Neural progenitor cell (in vitro differentiated cells): ENCODE measurements around the gene TOMM7. TPM values are rescaled to one million over a fixed set of nuclear protein-coding genes. Genes with fewer than 3 reads are reported as not detected.

Experiments
- DNase-seq: peaks from one replicate; pipeline ENCODE4 v3.0.0-alpha.2; 2016; ENCODE audit warnings: low spot score
- H2AFZ ChIP-seq: fragments of 200-600 bp; sonication (generic); replicated peaks from 2 replicates; pipeline ENCODE4 v1.6.1; 2016; ENCODE audit warnings: antibody characterized with exemption
- H3F3A ChIP-seq: fragments of 200-600 bp; sonication (generic); 2 replicates; pipeline ENCODE4 v1.6.1; 2016; ENCODE audit warnings: antibody characterized with exemption, low read depth
- H3K27ac ChIP-seq: fragments of 200-600 bp; sonication (generic); 2 replicates; pipeline ENCODE4 v1.5.1; 2016; ENCODE audit warnings: mild to moderate bottlenecking
- H3K27me3 ChIP-seq: fragments of 200-600 bp; sonication (generic); 2 replicates; pipeline ENCODE4 v1.6.1; 2016; ENCODE audit warnings: mild to moderate bottlenecking, moderate library complexity
- H3K36me3 ChIP-seq: fragments of 200-600 bp; sonication (generic); 2 replicates; pipeline ENCODE4 v1.5.1; 2016
- H3K4me1 ChIP-seq: fragments of 200-600 bp; sonication (generic); 2 replicates; pipeline ENCODE4 v1.6.1; 2016; ENCODE audit warnings: mixed run types
- H3K4me2 ChIP-seq: fragments of 200-600 bp; sonication (generic); 2 replicates; pipeline ENCODE4 v1.6.1; 2016
- H3K4me3 ChIP-seq: fragments of 200-600 bp; sonication (generic); 2 replicates; pipeline ENCODE4 v1.5.1; 2016
- H3K79me2 ChIP-seq: fragments of 200-600 bp; sonication (generic); 2 replicates; pipeline ENCODE4 v1.6.1; 2016; ENCODE audit warnings: low read depth
- H3K9ac ChIP-seq: fragments of 200-600 bp; sonication (generic); 2 replicates; pipeline ENCODE4 v1.6.1; 2016
- H3K9me3 ChIP-seq: fragments of 200-600 bp; sonication (generic); 2 replicates; pipeline ENCODE4 v1.5.1; 2016; ENCODE audit warnings: low read depth
- H4K20me1 ChIP-seq: fragments of 200-600 bp; sonication (generic); 2 replicates; pipeline ENCODE4 v1.6.1; 2016; ENCODE audit warnings: low read depth
- H3K27ac Mint-ChIP-seq: 3 replicates; pipeline ENCODE4 v1.8.0; 2021; ENCODE audit warnings: mixed read lengths
- H3K27me3 Mint-ChIP-seq: 2 replicates; pipeline ENCODE4 v1.8.0; 2022; ENCODE audit warnings: low read depth, mild to moderate bottlenecking, inconsistent platforms, moderate library complexity, mixed read lengths; ENCODE audit not compliant: insufficient read depth
- H3K36me3 Mint-ChIP-seq: 3 replicates; pipeline ENCODE4 v1.8.0; 2021; ENCODE audit warnings: mixed read lengths
- H3K4me1 Mint-ChIP-seq: 3 replicates; pipeline ENCODE4 v1.8.0; 2021; ENCODE audit warnings: mixed read lengths
- H3K4me3 Mint-ChIP-seq: 3 replicates; pipeline ENCODE4 v1.8.0; 2021; ENCODE audit warnings: mild to moderate bottlenecking, moderate library complexity, mixed read lengths
- H3K9me3 Mint-ChIP-seq: 3 replicates; pipeline ENCODE4 v1.8.0; 2020; ENCODE audit warnings: mixed read lengths
- EZH2 ChIP-seq: fragments of 200-600 bp; sonication (generic); IDR thresholded peaks from 2 replicates; pipeline ENCODE4 v1.6.1; 2017; ENCODE audit warnings: antibody characterized with exemption, mild to moderate bottlenecking, moderate library complexity
- EZH2phosphoT487 ChIP-seq: fragments of 200-600 bp; sonication (generic); IDR thresholded peaks from 2 replicates; pipeline ENCODE4 v1.6.1; 2017; ENCODE audit warnings: antibody characterized with exemption
- total RNA-seq: library from RNA; depleted of rRNA; stranded (reverse); fragments of >200 nt; gene quantifications from 2 replicates; pipeline ENCODE4 v1.2.3, GENCODE V29; 2015; ENCODE audit warnings: low replicate concordance
- TF ChIP-seq, protein P1 (sequence below): fragments of 200-600 bp; sonication (generic); IDR thresholded peaks from 2 replicates; pipeline ENCODE4 v1.5.1; 2017; ENCODE audit warnings: antibody characterized with exemption, mild to moderate bottlenecking

TOMM7 gene
- total RNA-seq, 1 donor from 2014 or later, result 89.9 TPM

- no peak overlapping the region for H3K4me3 Mint-ChIP-seq
- no peak overlapping the region for H3K27ac Mint-ChIP-seq
- H3K27ac ChIP-seq, result no peak overlapping the region
Observed at GRCh38 chr7:22849662-22850061, 27.0 kb upstream of the TOMM7 start.

GRCh38 chr7:22849172-22849571 is 26.5 kb upstream of the TOMM7 start:
- no peak overlapping the region for H3K9ac ChIP-seq
- no peaks in the 10 kb centered on the region for H4K20me1 ChIP-seq
- H3K4me3 ChIP-seq, result no peak overlapping the region
- no peak overlapping the region for H2AFZ ChIP-seq
- no peak for DNase-seq
- peaks cover 3% of the 10 kb centered on the region for H3K4me1 ChIP-seq
- Mint-ChIP-seq H3K27ac (no peak overlapping the region), H3K36me3 (no peaks in the 10 kb centered on the region), H3K27me3 (peaks cover 8% of the 10 kb centered on the region), H3K4me3 (no peak overlapping the region), H3K9me3 (peaks cover 7% of the 10 kb centered on the region), H3K4me1 (peaks cover 8% of the 10 kb centered on the region)
- peaks cover 15% of the 10 kb centered on the region for H3K27me3 ChIP-seq
- no peaks in the 10 kb centered on the region for H3K79me2 ChIP-seq
- TF ChIP-seq, protein P1, sequence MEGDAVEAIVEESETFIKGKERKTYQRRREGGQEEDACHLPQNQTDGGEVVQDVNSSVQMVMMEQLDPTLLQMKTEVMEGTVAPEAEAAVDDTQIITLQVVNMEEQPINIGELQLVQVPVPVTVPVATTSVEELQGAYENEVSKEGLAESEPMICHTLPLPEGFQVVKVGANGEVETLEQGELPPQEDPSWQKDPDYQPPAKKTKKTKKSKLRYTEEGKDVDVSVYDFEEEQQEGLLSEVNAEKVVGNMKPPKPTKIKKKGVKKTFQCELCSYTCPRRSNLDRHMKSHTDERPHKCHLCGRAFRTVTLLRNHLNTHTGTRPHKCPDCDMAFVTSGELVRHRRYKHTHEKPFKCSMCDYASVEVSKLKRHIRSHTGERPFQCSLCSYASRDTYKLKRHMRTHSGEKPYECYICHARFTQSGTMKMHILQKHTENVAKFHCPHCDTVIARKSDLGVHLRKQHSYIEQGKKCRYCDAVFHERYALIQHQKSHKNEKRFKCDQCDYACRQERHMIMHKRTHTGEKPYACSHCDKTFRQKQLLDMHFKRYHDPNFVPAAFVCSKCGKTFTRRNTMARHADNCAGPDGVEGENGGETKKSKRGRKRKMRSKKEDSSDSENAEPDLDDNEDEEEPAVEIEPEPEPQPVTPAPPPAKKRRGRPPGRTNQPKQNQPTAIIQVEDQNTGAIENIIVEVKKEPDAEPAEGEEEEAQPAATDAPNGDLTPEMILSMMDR, result no peak
- TF ChIP-seq EZH2 (no peak), EZH2phosphoT487 (no peak)
- H3K27ac ChIP-seq, result no peak overlapping the region
- H3F3A ChIP-seq, result peaks cover 7% of the 10 kb centered on the region
- H3K36me3 ChIP-seq, result no peaks in the 10 kb centered on the region
- H3K9me3 ChIP-seq, result no peaks in the 10 kb centered on the region
- no peak overlapping the region for H3K4me2 ChIP-seq

More at GRCh38 chr7:22849662-22850061, 27.0 kb upstream of the TOMM7 start:
- H3K27me3 ChIP-seq, result peaks cover 15% of the 10 kb centered on the region
- H3K4me3 ChIP-seq, result no peak overlapping the region
- TF ChIP-seq, protein P1, result no peak
- no peak for TF ChIP-seq EZH2phosphoT487
- TF ChIP-seq EZH2, result no peak
- Mint-ChIP-seq H3K9me3 (peaks cover 7% of the 10 kb centered on the region), H3K27me3 (peaks cover 12% of the 10 kb centered on the region), H3K4me1 (peaks cover 6% of the 10 kb centered on the region), H3K36me3 (no peaks in the 10 kb centered on the region)
- H3K4me2 ChIP-seq, result no peak overlapping the region
- no peaks in the 10 kb centered on the region for H3K36me3 ChIP-seq
- H3K9me3 ChIP-seq, result no peaks in the 10 kb centered on the region
- no peaks in the 10 kb centered on the region for H3K4me1 ChIP-seq
- no peaks in the 10 kb centered on the region for H4K20me1 ChIP-seq
- DNase-seq, result no peak
- H2AFZ ChIP-seq, result no peak overlapping the region
- peaks cover 6% of the 10 kb centered on the region for H3F3A ChIP-seq
- H3K79me2 ChIP-seq, result no peaks in the 10 kb centered on the region
- H3K9ac ChIP-seq, result no peak overlapping the region

DNA sequence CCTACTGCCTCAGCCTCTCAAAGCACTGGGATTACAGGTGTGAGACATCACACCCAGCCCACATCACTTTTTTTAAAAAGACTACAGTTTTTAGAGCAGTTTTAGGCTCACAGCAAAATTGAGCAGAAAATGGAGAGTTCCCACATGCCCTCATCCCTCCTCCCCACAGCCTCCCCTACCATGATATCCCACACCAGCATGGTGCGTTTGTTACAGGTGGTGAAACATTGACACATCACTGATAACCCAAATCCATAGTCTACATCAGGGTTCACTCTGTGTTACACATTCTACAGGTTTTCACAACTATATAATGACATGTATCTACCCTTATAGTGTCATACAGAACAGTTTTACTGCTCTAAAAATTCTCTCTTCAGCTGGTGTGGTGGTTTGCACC is 24.3 kb upstream of the TOMM7 start:
- Histone ChIP-seq H3K27ac (no peak overlapping the region), H3F3A (peaks cover 8% of the 10 kb centered on the region), H2AFZ (no peak overlapping the region), H3K4me1 (peaks cover 6% of the 10 kb centered on the region), H3K27me3 (no peaks in the 10 kb centered on the region), H3K36me3 (no peaks in the 10 kb centered on the region), H3K79me2 (no peaks in the 10 kb centered on the region), H3K9ac (no peak overlapping the region), H3K4me3 (no peak overlapping the region), H3K4me2 (no peak overlapping the region), H4K20me1 (no peaks in the 10 kb centered on the region), H3K9me3 (no peaks in the 10 kb centered on the region)
- no peak for TF ChIP-seq EZH2
- no peak for TF ChIP-seq EZH2phosphoT487
- Mint-ChIP-seq H3K27me3 (peaks cover 8% of the 10 kb centered on the region), H3K4me1 (peaks cover 26% of the 10 kb centered on the region), H3K9me3 (peaks cover 7% of the 10 kb centered on the region), H3K4me3 (no peak overlapping the region), H3K36me3 (no peaks in the 10 kb centered on the region), H3K27ac (no peak overlapping the region)
- DNase-seq, result no peak

DNA sequence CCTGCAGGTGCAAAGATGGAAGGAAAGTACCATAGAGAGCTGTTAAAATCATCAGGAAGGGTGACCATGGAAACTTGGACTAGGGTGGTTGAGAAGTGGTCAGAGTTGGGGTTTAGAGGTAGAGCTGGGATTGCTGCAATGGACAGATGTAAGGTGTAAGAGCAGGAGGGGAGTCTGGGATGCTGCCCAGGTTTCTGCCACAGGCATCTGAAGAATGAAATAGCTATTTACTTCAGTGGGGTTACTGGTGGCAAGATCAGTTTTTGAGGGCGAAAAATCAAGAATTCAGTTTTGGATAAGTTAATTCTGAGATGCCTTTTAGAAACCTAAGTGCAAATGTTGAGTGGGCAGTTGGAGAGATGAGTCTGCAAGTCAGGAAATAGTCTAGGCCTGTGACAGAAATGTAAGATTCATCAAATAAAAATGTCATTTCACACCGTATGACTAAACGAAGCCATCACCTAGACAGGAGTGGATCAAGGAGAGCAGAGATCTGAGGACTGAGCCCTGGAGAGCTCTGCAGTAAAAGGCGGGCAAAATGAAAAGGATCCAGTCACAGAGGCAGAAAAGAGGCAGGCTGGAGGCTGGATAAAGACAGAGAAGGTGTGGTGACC is 22.7 kb upstream of the TOMM7 start:
- H4K20me1 ChIP-seq, result no peaks in the 10 kb centered on the region
- peaks cover 8% of the 10 kb centered on the region for H3F3A ChIP-seq
- H3K4me1 Mint-ChIP-seq, result peaks cover 27% of the 10 kb centered on the region
- no peak for DNase-seq
- H3K79me2 ChIP-seq, result no peaks in the 10 kb centered on the region
- H3K27ac Mint-ChIP-seq, result no peak overlapping the region
- H3K36me3 ChIP-seq, result no peaks in the 10 kb centered on the region
- peaks cover 10% of the 10 kb centered on the region for H3K27me3 Mint-ChIP-seq
- no peak overlapping the region for H3K27ac ChIP-seq
- H3K36me3 Mint-ChIP-seq, result no peaks in the 10 kb centered on the region
- no peaks in the 10 kb centered on the region for H3K27me3 ChIP-seq
- TF ChIP-seq EZH2, result no peak
- TF ChIP-seq, protein P1, result no peak
- TF ChIP-seq EZH2phosphoT487, result no peak
- peaks cover 7% of the 10 kb centered on the region for H3K9me3 Mint-ChIP-seq
- H2AFZ ChIP-seq, result no peak overlapping the region
- no peak overlapping the region for H3K4me3 ChIP-seq
- H3K9me3 ChIP-seq, result no peaks in the 10 kb centered on the region
- no peak overlapping the region for H3K9ac ChIP-seq
- H3K4me1 ChIP-seq, result peaks cover 6% of the 10 kb centered on the region
- no peak overlapping the region for H3K4me3 Mint-ChIP-seq
- H3K4me2 ChIP-seq, result no peak overlapping the region
